Gastrocnemius medialis (tissue), 4 donors: ENCODE measurements around the gene TBCK. TPM values are rescaled to one million over a fixed set of nuclear protein-coding genes. Genes with fewer than 3 reads are reported as not detected.

Source experiments
- ATAC-seq, 2 donors: fragments of 150-250 bp; one replicate each; pipeline ENCODE4 v1.9.1; 2016
- DNase-seq, 2 donors: peaks; one replicate each; pipeline ENCODE4 v3.0.0-alpha.2; 2019
- H3K27ac ChIP-seq, 4 donors: fragments of 200-600 bp; sonication (generic); 1 replicate in 1 of 4; 2 replicates in 3 of 4; pipeline ENCODE4 v1.5.1; 2016 to 2018; ENCODE audit warnings: mild to moderate bottlenecking in 2 of 4, moderate library complexity in 1 of 4
- H3K27me3 ChIP-seq, 3 donors: fragments of 200-600 bp; sonication (generic) in 2 of 3; 1 replicate in 1 of 3; 2 replicates in 2 of 3; pipeline versions ENCODE4 v1.5.1 to v1.6.0; 2016 to 2019; ENCODE audit warnings: mild to moderate bottlenecking in 1 of 3, moderate library complexity in 1 of 3
- H3K36me3 ChIP-seq, 2 donors: fragments of 200-600 bp; sonication (generic) in 1 of 2; one replicate each; pipeline ENCODE4 v1.5.1; 2017 to 2018
- H3K4me1 ChIP-seq, 2 donors: fragments of 200-600 bp; sonication (generic) in 1 of 2; one replicate each; pipeline ENCODE4 v1.5.1; 2016 to 2017; ENCODE audit warnings: mild to moderate bottlenecking in 2 of 2
- H3K4me3 ChIP-seq, 4 donors: fragments of 200-600 bp; sonication (generic) in 3 of 4; 1 replicate in 1 of 4; 2 replicates in 3 of 4; pipeline ENCODE4 v1.5.1; 2016 to 2019; ENCODE audit warnings: mild to moderate bottlenecking in 2 of 4
- H3K9me3 ChIP-seq, 3 donors: fragments of 200-600 bp; sonication (generic) in 2 of 3; 1 replicate in 1 of 3; 2 replicates in 2 of 3; pipeline ENCODE4 v1.5.1; 2016 to 2019
- POLR2A ChIP-seq, 2 donors: fragments of 450-650 bp; IDR thresholded peaks; one replicate each; pipeline ENCODE4 v1.6.1; 2017; ENCODE audit warnings: antibody characterized with exemption in 2 of 2, mild to moderate bottlenecking in 2 of 2, moderate library complexity in 2 of 2
- in situ Hi-C, 4 donors: fragments of 200-750 bp; cut with MboI; loops; one replicate each; pipeline versions ENCODE4 v1.15.0 to v1.8.0; 2017; ENCODE audit warnings: low sequenced_read_pairs in 4 of 4
- intact Hi-C: fragments of 100-400 bp; cut with DNase I; formaldehyde crosslinking; loops from one replicate; pipeline ENCODE4 v1.15.1; 2023; ENCODE audit warnings: low total_unique reads
- total RNA-seq, 4 donors: library from RNA; depleted of rRNA; stranded (reverse); fragments of >200 nt; gene quantifications; one replicate each; pipeline versions ENCODE4 v1.1.0 to v1.2.3, GENCODE V29; 2016
- TF ChIP-seq, protein P1 (sequence below), 5 experiments: fragments of 450-650 bp in 3 of 5; fragments of 200-600 bp in 2 of 5; sonication (generic) in 2 of 5; IDR thresholded peaks in 4 of 5; conservative IDR thresholded peaks in 1 of 5; 1 replicate in 4 of 5; 2 replicates in 1 of 5; pipeline ENCODE4 v1.5.1; 2016 to 2019; ENCODE audit warnings: antibody characterized with exemption in 5 of 5, mild to moderate bottlenecking in 3 of 5, moderate library complexity in 3 of 5

Gene TBCK
- total RNA-seq, 4 donors from 2014 or later = 8.1 to 17.7 (median 12.2) TPM

DNA sequence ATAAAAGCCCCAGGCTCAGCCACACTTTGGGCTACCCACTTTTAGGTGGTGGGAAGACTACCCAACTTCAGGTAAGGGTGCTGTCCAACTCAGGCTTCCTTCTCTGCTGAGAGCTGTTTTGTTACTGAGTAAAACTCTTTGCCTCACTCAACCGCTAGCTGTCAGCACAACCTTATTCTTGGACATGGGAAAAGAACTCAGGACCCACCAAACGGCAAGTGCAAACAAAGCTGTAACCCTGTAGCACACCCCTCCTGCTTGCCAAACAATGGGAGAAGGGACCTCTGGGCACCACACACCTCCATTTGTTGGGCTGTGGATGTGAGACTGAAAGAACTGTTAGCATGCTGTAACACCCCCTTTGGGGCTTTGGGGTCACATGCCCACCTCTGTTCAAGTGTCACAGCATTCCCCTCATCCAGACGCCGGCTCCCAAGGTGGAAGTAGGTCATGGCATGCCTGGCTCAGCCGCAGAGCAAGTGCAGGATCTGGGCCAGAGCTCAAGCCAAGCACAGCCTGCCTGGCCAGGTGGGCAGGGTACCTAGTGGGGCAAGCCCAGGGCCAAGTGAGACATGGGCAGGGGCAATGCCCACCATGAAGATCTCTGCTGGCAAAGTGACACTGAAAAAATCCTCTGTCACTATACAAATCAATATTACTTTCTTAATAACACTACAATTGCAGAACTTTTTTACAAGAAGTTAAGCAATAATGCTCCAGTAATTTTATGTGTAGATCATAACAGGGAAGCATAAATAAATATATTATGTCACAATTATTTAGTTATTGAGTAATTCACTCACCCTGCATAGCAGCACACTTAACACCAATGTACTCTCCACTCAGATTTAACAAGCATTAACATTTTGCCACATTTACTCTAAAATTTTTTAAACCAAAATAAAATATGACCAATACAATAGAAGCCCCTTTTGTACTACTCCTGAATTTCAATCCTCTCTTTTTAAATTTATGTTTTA lies 107.2 kb downstream of the TBCK start:
- H3K36me3 ChIP-seq = no peaks in the 10 kb centered on the region
- H3K27ac ChIP-seq = no peak overlapping the region
- no peak for ATAC-seq
- no peaks in the 10 kb centered on the region for H3K27me3 ChIP-seq
- no peaks in the 10 kb centered on the region for H3K9me3 ChIP-seq
- TF ChIP-seq, protein P1, sequence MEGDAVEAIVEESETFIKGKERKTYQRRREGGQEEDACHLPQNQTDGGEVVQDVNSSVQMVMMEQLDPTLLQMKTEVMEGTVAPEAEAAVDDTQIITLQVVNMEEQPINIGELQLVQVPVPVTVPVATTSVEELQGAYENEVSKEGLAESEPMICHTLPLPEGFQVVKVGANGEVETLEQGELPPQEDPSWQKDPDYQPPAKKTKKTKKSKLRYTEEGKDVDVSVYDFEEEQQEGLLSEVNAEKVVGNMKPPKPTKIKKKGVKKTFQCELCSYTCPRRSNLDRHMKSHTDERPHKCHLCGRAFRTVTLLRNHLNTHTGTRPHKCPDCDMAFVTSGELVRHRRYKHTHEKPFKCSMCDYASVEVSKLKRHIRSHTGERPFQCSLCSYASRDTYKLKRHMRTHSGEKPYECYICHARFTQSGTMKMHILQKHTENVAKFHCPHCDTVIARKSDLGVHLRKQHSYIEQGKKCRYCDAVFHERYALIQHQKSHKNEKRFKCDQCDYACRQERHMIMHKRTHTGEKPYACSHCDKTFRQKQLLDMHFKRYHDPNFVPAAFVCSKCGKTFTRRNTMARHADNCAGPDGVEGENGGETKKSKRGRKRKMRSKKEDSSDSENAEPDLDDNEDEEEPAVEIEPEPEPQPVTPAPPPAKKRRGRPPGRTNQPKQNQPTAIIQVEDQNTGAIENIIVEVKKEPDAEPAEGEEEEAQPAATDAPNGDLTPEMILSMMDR (IDR thresholded peaks at IDR 0.05 in 4 of 5, conservative IDR thresholded peaks at IDR 0.05 in 1 of 5) = no peak
- no peak for TF ChIP-seq POLR2A (IDR thresholded peaks at IDR 0.05)
- intact Hi-C loops (no loop called here), in situ Hi-C loops (no loop called here)
- DNase-seq = no peak
- H3K4me3 ChIP-seq = no peak overlapping the region
- no peaks in the 10 kb centered on the region for H3K4me1 ChIP-seq

DNA sequence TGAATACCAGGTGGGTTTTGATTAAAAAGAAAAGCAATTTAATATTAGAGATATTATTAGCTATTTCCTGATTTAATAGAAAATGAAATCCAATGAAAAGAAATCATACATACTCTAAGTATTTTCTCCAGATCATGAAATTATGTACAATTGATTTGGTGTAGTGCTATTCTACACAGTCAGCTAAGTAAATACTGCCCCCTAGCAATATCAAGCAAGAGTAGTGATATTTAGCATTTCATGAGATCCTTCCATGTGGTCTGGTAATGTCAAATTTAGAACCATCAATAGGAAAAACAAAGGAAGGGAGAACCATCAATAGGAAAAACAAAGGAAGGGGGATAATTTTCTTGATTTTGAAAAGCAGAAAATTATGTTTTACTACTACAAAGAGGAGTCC lies 114.6 kb downstream of the TBCK start:
- Histone ChIP-seq H3K36me3 (no peaks in the 10 kb centered on the region), H3K27me3 (no peaks in the 10 kb centered on the region), H3K4me3 (no peak overlapping the region), H3K4me1 (no peaks in the 10 kb centered on the region), H3K27ac (no peak overlapping the region), H3K9me3 (no peaks in the 10 kb centered on the region)
- in situ Hi-C loops = no loop called here
- intact Hi-C loops = no loop called here
- no peak for DNase-seq
- no peak for ATAC-seq
- no peak for TF ChIP-seq POLR2A (IDR thresholded peaks at IDR 0.05)
- TF ChIP-seq, protein P1 (IDR thresholded peaks at IDR 0.05 in 4 of 5, conservative IDR thresholded peaks at IDR 0.05 in 1 of 5) = peak in 1 of 5 experiments; percentile 21

DNA sequence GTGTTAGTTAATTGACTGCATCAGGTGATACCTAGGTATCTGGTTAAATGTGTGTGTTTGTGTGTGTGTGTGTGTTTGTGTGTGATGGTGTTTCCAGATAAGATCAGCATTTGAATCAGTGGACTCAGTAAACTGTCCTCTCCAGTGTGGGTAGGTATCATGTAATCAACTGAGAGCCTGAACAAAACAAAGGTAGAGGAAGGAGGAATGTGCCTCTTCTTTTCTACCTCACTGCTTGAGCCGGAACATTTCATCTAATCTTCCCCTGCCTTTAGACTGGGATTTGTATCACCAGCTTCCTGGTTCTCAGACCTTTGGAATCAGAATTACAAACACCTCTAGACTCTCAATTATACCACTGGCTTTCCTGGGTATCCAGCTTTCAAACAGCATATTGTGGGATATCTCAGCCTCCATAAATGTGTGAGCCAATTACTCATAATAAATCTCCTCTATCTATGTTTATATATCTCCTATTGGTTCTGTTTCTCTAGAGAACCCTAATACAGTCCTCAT lies 120.5 kb downstream of the TBCK start:
- Histone ChIP-seq H3K4me3 (no peak overlapping the region), H3K27me3 (no peaks in the 10 kb centered on the region), H3K27ac (no peak overlapping the region), H3K36me3 (peaks cover 0 to 16% of the 10 kb centered on the region in 2 donors), H3K9me3 (no peaks in the 10 kb centered on the region), H3K4me1 (no peaks in the 10 kb centered on the region)
- no peak for ATAC-seq
- TF ChIP-seq, protein P1 (IDR thresholded peaks at IDR 0.05 in 4 of 5, conservative IDR thresholded peaks at IDR 0.05 in 1 of 5) = no peak
- TF ChIP-seq POLR2A (IDR thresholded peaks at IDR 0.05) = no peak
- in situ Hi-C loops = no loop called here
- intact Hi-C loops = no loop called here
- DNase-seq = no peak

DNA sequence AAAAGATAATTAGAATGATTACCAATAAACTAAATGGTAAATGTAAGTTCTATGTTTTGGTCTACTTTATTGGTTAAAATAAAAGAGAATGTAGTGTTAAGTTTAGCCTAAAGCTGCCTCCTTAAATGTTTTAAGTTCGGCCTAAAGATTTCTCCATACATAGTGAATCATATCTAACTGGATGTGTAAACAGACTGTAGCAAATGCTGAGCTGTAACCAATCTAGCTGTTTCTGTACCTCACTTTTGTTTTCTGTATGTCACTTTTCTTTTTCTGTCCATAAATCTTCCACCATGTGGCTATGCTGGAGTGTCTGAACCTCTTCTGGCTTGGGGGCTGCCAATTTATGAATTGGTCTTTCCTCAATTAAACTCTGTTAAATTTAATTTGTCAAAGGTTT lies 121.2 kb downstream of the TBCK start:
- peaks cover 0 to 16% of the 10 kb centered on the region in 2 donors for H3K36me3 ChIP-seq
- intact Hi-C loops = no loop called here
- in situ Hi-C loops = no loop called here
- no peaks in the 10 kb centered on the region for H3K9me3 ChIP-seq
- no peak overlapping the region for H3K4me3 ChIP-seq
- no peaks in the 10 kb centered on the region for H3K27me3 ChIP-seq
- H3K27ac ChIP-seq = no peak overlapping the region
- H3K4me1 ChIP-seq = no peaks in the 10 kb centered on the region
- ATAC-seq (no peak), DNase-seq (no peak)
- no peak for TF ChIP-seq POLR2A (IDR thresholded peaks at IDR 0.05)
- TF ChIP-seq, protein P1 (IDR thresholded peaks at IDR 0.05 in 4 of 5, conservative IDR thresholded peaks at IDR 0.05 in 1 of 5) = no peak
